ENCODE data around the gene MTRR. TPM values are rescaled to one million over a fixed set of nuclear protein-coding genes. Genes with fewer than 3 reads are reported as not detected.

Gene MTRR
- 58.6 and 65.4 TPM in 2 replicates for polyA plus RNA-seq (2011; rRNA removed)
- polyA minus RNA-seq (2011; rRNA and poly(A)+ RNA removed) = 32.1 and 66.0 TPM in 2 replicates

- ChIA-PET CTCF (interaction anchor here (0.9 to 2.4 kb wide), 4 partner anchors 12 to 57 kb away, joined by 3 to 10 read pairs (median 3); no protein-coding TSS in a partner anchor), POLR2A (no interaction called here)
- H3K4me3 ChIP-seq (ENCODE audit: low read depth, low read length) = peak within 1 kb of the TSS; percentile 92
- 0 out of 2 replicates have a peak, but pooled peaks cover 1% of the 10 kb centered on the region for H3K36me3 ChIP-seq (ENCODE audit: control insufficient read depth, insufficient read depth, low read length)
- H3K27me3 ChIP-seq (ENCODE audit: control insufficient read depth, insufficient read depth, low read length) = no peaks in the 10 kb centered on the region
- no peak for TF ChIP-seq CTCF (IDR thresholded peaks at IDR 0.05; ENCODE audit: insufficient read depth, low read depth, low read length)
- peak; percentile 45 for DNase-seq (ENCODE audit: low read depth)
Measured at GRCh38 chr5:7868773-7869473, at the start of gene MTRR, which contains the start of gene FASTKD3. Gene MTRR, plus strand, starts transcription at chr5:7869148. Its CDS starts 1,647 bp downstream, at chr5:7870795. Gene FASTKD3, minus strand, starts transcription at chr5:7869031. Its CDS starts 948 bp downstream, at chr5:7868083.

- ChIA-PET POLR2A (no interaction called here), CTCF (no interaction called here)
- Histone ChIP-seq H3K27me3 (ENCODE audit: control insufficient read depth, insufficient read depth, low read length) (no peaks in the 10 kb centered on the region), H3K36me3 (ENCODE audit: control insufficient read depth, insufficient read depth, low read length) (no peaks in the 10 kb centered on the region), H3K4me3 (ENCODE audit: low read depth, low read length) (no peak overlapping the region)
- no peak for DNase-seq (ENCODE audit: low read depth)
- TF ChIP-seq CTCF (IDR thresholded peaks at IDR 0.05; ENCODE audit: insufficient read depth, low read depth, low read length) = no peak
Measured at GRCh38 chr5:7822449-7822848, 46.5 kb upstream of the MTRR start.

GRCh38 chr5:7823594-7823993 lies 45.4 kb upstream of the MTRR start:
- Histone ChIP-seq H3K4me3 (ENCODE audit: low read depth, low read length) (no peak overlapping the region), H3K27me3 (ENCODE audit: control insufficient read depth, insufficient read depth, low read length) (no peaks in the 10 kb centered on the region), H3K36me3 (ENCODE audit: control insufficient read depth, insufficient read depth, low read length) (no peaks in the 10 kb centered on the region)
- CTCF ChIA-PET = no interaction called here
- TF ChIP-seq CTCF (IDR thresholded peaks at IDR 0.05; ENCODE audit: insufficient read depth, low read depth, low read length) = no peak
- no peak for DNase-seq (ENCODE audit: low read depth)
- POLR2A ChIA-PET = no interaction called here

GRCh38 chr5:7824995-7825394 lies 44.0 kb upstream of the MTRR start:
- no peak for DNase-seq (ENCODE audit: low read depth)
- CTCF ChIA-PET = no interaction called here
- POLR2A ChIA-PET = no interaction called here
- H3K4me3 ChIP-seq (ENCODE audit: low read depth, low read length) = no peak overlapping the region
- H3K36me3 ChIP-seq (ENCODE audit: control insufficient read depth, insufficient read depth, low read length) = no peaks in the 10 kb centered on the region
- TF ChIP-seq CTCF (IDR thresholded peaks at IDR 0.05; ENCODE audit: insufficient read depth, low read depth, low read length) = no peak
- no peaks in the 10 kb centered on the region for H3K27me3 ChIP-seq (ENCODE audit: control insufficient read depth, insufficient read depth, low read length)

GRCh38 chr5:7825630-7826029 lies 43.3 kb upstream of the MTRR start:
- ChIA-PET POLR2A (no interaction called here), CTCF (interaction anchor here (0.5 to 1.0 kb wide), 2 partner anchors 12 to 18 kb away, joined by 3 read pairs; no protein-coding TSS in a partner anchor)
- no peak for TF ChIP-seq CTCF (IDR thresholded peaks at IDR 0.05; ENCODE audit: insufficient read depth, low read depth, low read length)
- no peak for DNase-seq (ENCODE audit: low read depth)
- Histone ChIP-seq H3K36me3 (ENCODE audit: control insufficient read depth, insufficient read depth, low read length) (no peaks in the 10 kb centered on the region), H3K4me3 (ENCODE audit: low read depth, low read length) (no peak overlapping the region), H3K27me3 (ENCODE audit: control insufficient read depth, insufficient read depth, low read length) (no peaks in the 10 kb centered on the region)

All from BJ (cell line).